Fibroblast of skin of back (primary cell): ENCODE results near the gene PUM2.
A peak's percentile ranks its signal among the peaks of the same experiment; 100 is the strongest.
"Not testable (repeated sequence)": the region's sequence is repeated elsewhere in the genome, so short reads cannot be mapped to it uniquely, and the experiment has no call there.

ENCODE experiments used
- DNase-seq: peaks from one replicate; pipeline ENCODE4 v3.0.0-alpha.2; 2013

Gene PUM2

GRCh38 chr2:20291846-20292408 is 58.7 kb downstream of the PUM2 start:
- no peak for DNase-seq

GRCh38 chr2:20291106-20291564 is 59.5 kb downstream of the PUM2 start:
- peak; percentile 89 for DNase-seq

GRCh38 chr2:20288642-20289340 is 61.9 kb downstream of the PUM2 start:
- peak; percentile 59 for DNase-seq

GRCh38 chr2:20282916-20283592 is 67.6 kb downstream of the PUM2 start:
- no peak for DNase-seq

GRCh38 chr2:20281876-20282275 is 68.8 kb downstream of the PUM2 start:
- DNase-seq: no peak

- DNase-seq: no peak
These were observed 77.6 kb downstream of the PUM2 start for GRCh38 chr2:20273042-20273441.

- DNase-seq: not testable (repeated sequence)
These were observed 82.3 kb downstream of the PUM2 start for GRCh38 chr2:20268317-20268716.

GRCh38 chr2:20267529-20267928 is 83.1 kb downstream of the PUM2 start:
- DNase-seq: no peak

- no peak for DNase-seq
These were observed 86.0 kb downstream of the PUM2 start for GRCh38 chr2:20264629-20265028.

GRCh38 chr2:20257411-20257810 is 93.2 kb downstream of the PUM2 start:
- no peak for DNase-seq

GRCh38 chr2:20254731-20255130 is 95.9 kb downstream of the PUM2 start:
- no peak for DNase-seq

- DNase-seq: no peak
These were observed 100.2 kb downstream of the PUM2 start for GRCh38 chr2:20250436-20250835.

- DNase-seq: no peak
These were observed 101.5 kb downstream of the PUM2 start for GRCh38 chr2:20249170-20249569.

GRCh38 chr2:20247084-20247483 is 103.6 kb downstream of the PUM2 start:
- no peak for DNase-seq

GRCh38 chr2:20243637-20244036 is 107.0 kb downstream of the PUM2 start:
- DNase-seq: not testable (repeated sequence)

GRCh38 chr2:20242727-20243377 is 107.8 kb downstream of the PUM2 start:
- DNase-seq: no peak

- DNase-seq: no peak
These were observed 108.5 kb downstream of the PUM2 start for GRCh38 chr2:20241973-20242726.

- not testable (repeated sequence) for DNase-seq
These were observed 110.4 kb downstream of the PUM2 start for GRCh38 chr2:20240291-20240690.

GRCh38 chr2:20236496-20236895 is 114.1 kb downstream of the PUM2 start:
- DNase-seq: no peak

- no peak for DNase-seq
These were observed 114.9 kb downstream of the PUM2 start for GRCh38 chr2:20235655-20236305.

- DNase-seq: not testable (repeated sequence)
These were observed 116.0 kb downstream of the PUM2 start for GRCh38 chr2:20234597-20234996.

- DNase-seq: no peak
These were observed 117.8 kb downstream of the PUM2 start for GRCh38 chr2:20232837-20233207.
